ENCODE results near the gene AAK1. TPM values are rescaled to one million over a fixed set of nuclear protein-coding genes. Genes with fewer than 3 reads are reported as not detected.

AAK1 gene
- total RNA-seq, 1 donor from 2014 or later = 108 TPM

GRCh38 chr2:69625078-69625795 is 18.3 kb downstream of the AAK1 start:
- TF ChIP-seq EZH2 (IDR thresholded peaks at IDR 0.05; ENCODE audit: insufficient read depth, low read length) (no peak), CTCF (IDR thresholded peaks at IDR 0.05; ENCODE audit: insufficient read depth, low read depth, low read length) (no peak)
- H3K9me3 Mint-ChIP-seq (ENCODE audit: unreplicated experiment) = no peaks in the 10 kb centered on the region
- Histone ChIP-seq H3K4me2 (ENCODE audit: low read length) (peak overlapping the region; percentile 9), H3K27me3 (ENCODE audit: insufficient read depth, low read length) (no peaks in the 10 kb centered on the region), H3K4me1 (ENCODE audit: insufficient read depth, low read length) (peaks cover 4% of the 10 kb centered on the region), H3K9me3 (ENCODE audit: insufficient read depth, low read depth, low read length) (no peaks in the 10 kb centered on the region), H3K36me3 (ENCODE audit: insufficient read depth, low read length) (no peaks in the 10 kb centered on the region), H2AFZ (ENCODE audit: low read depth, low read length) (no peak overlapping the region), H3K79me2 (ENCODE audit: insufficient read depth, low read length) (peaks cover 96% of the 10 kb centered on the region), H3K4me3 (ENCODE audit: insufficient read depth, low read depth, low read length) (no peak overlapping the region), H3K27ac (ENCODE audit: low read depth, low read length) (no peak overlapping the region), H4K20me1 (ENCODE audit: insufficient read depth, low read length) (peaks cover 88% of the 10 kb centered on the region), H3K9ac (ENCODE audit: low read length) (no peak overlapping the region)
- no peaks in the 10 kb centered on the region for H3K4me1 Mint-ChIP-seq (ENCODE audit: low read depth, unreplicated experiment)
- DNase-seq (ENCODE audit: low read depth) = no peak
- H3K27ac Mint-ChIP-seq (ENCODE audit: unreplicated experiment) = no peak overlapping the region
- H3K36me3 Mint-ChIP-seq (ENCODE audit: low read depth, unreplicated experiment) = peaks cover 4% of the 10 kb centered on the region
- no peak for FAIRE-seq
- H3K4me3 Mint-ChIP-seq (ENCODE audit: unreplicated experiment) = no peak overlapping the region
- no peaks in the 10 kb centered on the region for H3K27me3 Mint-ChIP-seq (ENCODE audit: low read depth, unreplicated experiment)

DNA sequence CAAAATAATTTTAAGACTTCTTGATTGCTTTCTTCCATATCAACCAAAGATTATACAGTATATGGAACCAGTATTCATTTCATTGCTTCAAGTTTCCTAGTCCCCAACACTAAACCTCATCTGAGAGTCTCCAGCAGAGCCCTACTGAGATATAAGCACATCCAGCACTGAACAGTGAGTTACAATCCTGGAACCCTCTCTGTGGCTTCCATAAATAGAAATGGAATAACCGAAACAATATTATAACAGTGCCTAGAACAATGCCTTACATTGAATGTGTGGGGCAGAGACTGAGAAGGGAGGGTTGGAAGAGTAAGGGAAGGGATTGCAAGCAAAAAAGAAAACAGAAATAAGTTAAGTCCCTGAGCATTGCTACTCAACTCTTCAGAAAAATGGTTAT is 18.9 kb downstream of the AAK1 start:
- no peak for TF ChIP-seq CTCF (IDR thresholded peaks at IDR 0.05; ENCODE audit: insufficient read depth, low read depth, low read length)
- no peak for TF ChIP-seq EZH2 (IDR thresholded peaks at IDR 0.05; ENCODE audit: insufficient read depth, low read length)
- no peak overlapping the region for H3K9ac ChIP-seq (ENCODE audit: low read length)
- H3K27ac ChIP-seq (ENCODE audit: low read depth, low read length) = no peak overlapping the region
- no peaks in the 10 kb centered on the region for H3K9me3 Mint-ChIP-seq (ENCODE audit: unreplicated experiment)
- H3K79me2 ChIP-seq (ENCODE audit: insufficient read depth, low read length) = peaks cover 97% of the 10 kb centered on the region
- H3K36me3 Mint-ChIP-seq (ENCODE audit: low read depth, unreplicated experiment) = peaks cover 4% of the 10 kb centered on the region
- H3K36me3 ChIP-seq (ENCODE audit: insufficient read depth, low read length) = no peaks in the 10 kb centered on the region
- no peak for DNase-seq (ENCODE audit: low read depth)
- no peaks in the 10 kb centered on the region for H3K27me3 ChIP-seq (ENCODE audit: insufficient read depth, low read length)
- FAIRE-seq = no peak
- H3K4me1 Mint-ChIP-seq (ENCODE audit: low read depth, unreplicated experiment) = no peaks in the 10 kb centered on the region
- no peak overlapping the region for H2AFZ ChIP-seq (ENCODE audit: low read depth, low read length)
- no peak overlapping the region for H3K4me3 Mint-ChIP-seq (ENCODE audit: unreplicated experiment)
- H3K4me2 ChIP-seq (ENCODE audit: low read length) = peak overlapping the region; percentile 9
- no peak overlapping the region for H3K27ac Mint-ChIP-seq (ENCODE audit: unreplicated experiment)
- no peaks in the 10 kb centered on the region for H3K9me3 ChIP-seq (ENCODE audit: insufficient read depth, low read depth, low read length)
- no peaks in the 10 kb centered on the region for H3K27me3 Mint-ChIP-seq (ENCODE audit: low read depth, unreplicated experiment)
- H3K4me3 ChIP-seq (ENCODE audit: insufficient read depth, low read depth, low read length) = no peak overlapping the region
- peaks cover 89% of the 10 kb centered on the region for H4K20me1 ChIP-seq (ENCODE audit: insufficient read depth, low read length)
- H3K4me1 ChIP-seq (ENCODE audit: insufficient read depth, low read length) = peaks cover 4% of the 10 kb centered on the region

- peaks cover 89% of the 10 kb centered on the region for H4K20me1 ChIP-seq (ENCODE audit: insufficient read depth, low read length)
- no peak overlapping the region for H3K27ac Mint-ChIP-seq (ENCODE audit: unreplicated experiment)
These were observed 19.4 kb downstream of the AAK1 start for GRCh38 chr2:69624131-69624530.

More at GRCh38 chr2:69624131-69624530, 19.4 kb downstream of the AAK1 start:
- no peaks in the 10 kb centered on the region for H3K9me3 ChIP-seq (ENCODE audit: insufficient read depth, low read depth, low read length)
- H3K27ac ChIP-seq (ENCODE audit: low read depth, low read length) = no peak overlapping the region
- H3K27me3 ChIP-seq (ENCODE audit: insufficient read depth, low read length) = no peaks in the 10 kb centered on the region
- H2AFZ ChIP-seq (ENCODE audit: low read depth, low read length) = no peak overlapping the region
- no peaks in the 10 kb centered on the region for H3K27me3 Mint-ChIP-seq (ENCODE audit: low read depth, unreplicated experiment)
- peaks cover 4% of the 10 kb centered on the region for H3K36me3 Mint-ChIP-seq (ENCODE audit: low read depth, unreplicated experiment)
- TF ChIP-seq EZH2 (IDR thresholded peaks at IDR 0.05; ENCODE audit: insufficient read depth, low read length) = no peak
- TF ChIP-seq CTCF (IDR thresholded peaks at IDR 0.05; ENCODE audit: insufficient read depth, low read depth, low read length) = no peak
- no peaks in the 10 kb centered on the region for H3K36me3 ChIP-seq (ENCODE audit: insufficient read depth, low read length)
- H3K9me3 Mint-ChIP-seq (ENCODE audit: unreplicated experiment) = no peaks in the 10 kb centered on the region
- peaks cover 97% of the 10 kb centered on the region for H3K79me2 ChIP-seq (ENCODE audit: insufficient read depth, low read length)
- peaks cover 4% of the 10 kb centered on the region for H3K4me1 ChIP-seq (ENCODE audit: insufficient read depth, low read length)
- H3K4me1 Mint-ChIP-seq (ENCODE audit: low read depth, unreplicated experiment) = no peaks in the 10 kb centered on the region
- H3K4me3 ChIP-seq (ENCODE audit: insufficient read depth, low read depth, low read length) = no peak overlapping the region
- no peak overlapping the region for H3K4me3 Mint-ChIP-seq (ENCODE audit: unreplicated experiment)
- H3K9ac ChIP-seq (ENCODE audit: low read length) = no peak overlapping the region
- DNase-seq (ENCODE audit: low read depth) (no peak), FAIRE-seq (no peak)
- H3K4me2 ChIP-seq (ENCODE audit: low read length) = no peak overlapping the region

All from astrocyte (in vitro differentiated cells and primary cell).